ENCODE data around the gene OR5B2.
"Not testable (repeated sequence)": the region's sequence is repeated elsewhere in the genome, so short reads cannot be mapped to it uniquely, and the experiment has no call there.

Gene OR5B2
- total RNA-seq, result 0 to 0.24 reads per million in 2 experiments

GRCh38 chr11:58428021-58428420, at the start of gene OR5B2:
TSS of gene OR5B2 (minus strand) at chr11:58428121. CDS start at chr11:58423261, 4,860 bp downstream.
- no peak for DNase-seq (ENCODE audit: low read depth)

GRCh38 chr11:58471892-58472291, 44.0 kb upstream of the OR5B2 start:
- no peak for DNase-seq (ENCODE audit: low read depth)

- DNase-seq (ENCODE audit: low read depth), result no peak
Measured at GRCh38 chr11:58466293-58466692, 38.4 kb upstream of the OR5B2 start.

- no peak for DNase-seq (ENCODE audit: low read depth)
Measured at GRCh38 chr11:58465690-58466089, 37.8 kb upstream of the OR5B2 start.

GRCh38 chr11:58451585-58451984, 23.7 kb upstream of the OR5B2 start:
- DNase-seq (ENCODE audit: low read depth), result no peak

GRCh38 chr11:58446294-58446693, 18.4 kb upstream of the OR5B2 start:
- no peak for DNase-seq (ENCODE audit: low read depth)

GRCh38 chr11:58444300-58444699, 16.4 kb upstream of the OR5B2 start:
- DNase-seq (ENCODE audit: low read depth), result no peak

GRCh38 chr11:58442136-58442535, 14.2 kb upstream of the OR5B2 start, which contains the start of gene OR5B12:
TSS of gene OR5B12 (minus strand) at chr11:58442236. CDS start at chr11:58440151, 2,085 bp downstream.
- no peak for DNase-seq (ENCODE audit: low read depth)

- DNase-seq (ENCODE audit: low read depth), result no peak
Measured at GRCh38 chr11:58438486-58438885, 10.6 kb upstream of the OR5B2 start.

GRCh38 chr11:58434217-58434616, 6.3 kb upstream of the OR5B2 start:
- DNase-seq (ENCODE audit: low read depth), result no peak

- no peak for DNase-seq (ENCODE audit: low read depth)
Measured at GRCh38 chr11:58433638-58434203, 5.8 kb upstream of the OR5B2 start.

GRCh38 chr11:58429273-58429672, 1.4 kb upstream of the OR5B2 start:
- no peak for DNase-seq (ENCODE audit: low read depth)

GRCh38 chr11:58406774-58407173, 21.1 kb downstream of the OR5B2 start, which contains the start of gene OR5B3:
TSS of gene OR5B3 (minus strand) at chr11:58406874. CDS start at chr11:58403409, 3,465 bp downstream.
- no peak for DNase-seq (ENCODE audit: low read depth)

- DNase-seq (ENCODE audit: low read depth), result not testable (repeated sequence)
Measured at GRCh38 chr11:58399622-58400021, 28.3 kb downstream of the OR5B2 start.

GRCh38 chr11:58395581-58395980, 32.3 kb downstream of the OR5B2 start:
- no peak for DNase-seq (ENCODE audit: low read depth)

- DNase-seq (ENCODE audit: low read depth), result no peak
Measured at GRCh38 chr11:58394195-58394594, 33.7 kb downstream of the OR5B2 start.

- DNase-seq (ENCODE audit: low read depth), result no peak
Measured at GRCh38 chr11:58392746-58393145, 35.2 kb downstream of the OR5B2 start.

GRCh38 chr11:58391879-58392278, 36.0 kb downstream of the OR5B2 start:
- DNase-seq (ENCODE audit: low read depth), result no peak

- no peak for DNase-seq (ENCODE audit: low read depth)
Measured at GRCh38 chr11:58390551-58391063, 37.3 kb downstream of the OR5B2 start.
